ENCODE results near the gene PCIF1. TPM values are rescaled to one million over a fixed set of nuclear protein-coding genes. Genes with fewer than 3 reads are reported as not detected.
"Not testable (repeated sequence)": the region's sequence is repeated elsewhere in the genome, so short reads cannot be mapped to it uniquely, and the experiment has no call there.

Gene PCIF1
- polyA plus RNA-seq, 4 donors, result 16.1 to 30.0 (median 26.8) TPM

DNA sequence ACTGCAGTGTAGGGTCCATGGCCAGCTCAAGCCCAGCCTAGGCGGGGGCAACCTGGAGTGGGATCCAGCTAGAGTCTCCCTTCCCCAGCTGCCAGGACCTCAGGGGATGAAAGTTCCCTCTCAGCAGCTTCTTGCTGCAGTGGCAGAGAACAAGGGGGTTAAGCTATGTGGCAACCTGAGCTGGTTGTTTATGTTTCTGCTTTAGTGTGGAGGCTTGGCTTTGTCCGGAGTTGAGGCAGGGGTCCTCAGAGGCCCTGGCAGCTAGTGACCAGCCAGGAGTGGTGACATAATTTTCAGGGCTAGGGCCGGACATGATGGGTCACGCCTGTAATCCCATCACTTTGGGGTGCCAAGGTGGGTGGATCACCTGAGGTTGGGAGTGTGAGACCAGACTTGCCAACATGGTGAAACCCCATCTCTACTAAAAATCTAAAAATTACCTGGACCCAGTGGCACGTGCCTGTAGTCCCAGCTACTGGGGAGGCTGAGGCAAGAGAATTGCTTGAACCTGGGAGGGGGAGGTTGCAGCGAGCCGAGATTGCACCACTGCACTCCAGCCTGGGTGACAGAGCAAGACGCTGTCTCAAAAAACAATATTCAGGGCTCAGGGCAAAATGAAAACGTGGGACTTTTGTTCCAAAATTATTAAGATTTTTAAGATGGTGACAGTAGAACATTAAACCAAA is 8.5 kb upstream of the PCIF1 start:
- 54 to 65% (median 63%) methylated on average over 9 of the region's 9 CpGs for WGBS, 3 donors
- FAIRE-seq (no peak), DNase-seq (no peak)
- Histone ChIP-seq H3K36me3 (ENCODE audit: control insufficient read depth in 3 of 3, insufficient read depth in 2 of 3, low read depth in 1 of 3, low read length in 3 of 3) (no peaks in the 10 kb centered on the region), H3K4me3 (ENCODE audit: low read depth in 1 of 3, low read length in 3 of 3) (no peak overlapping the region), H3K27me3 (ENCODE audit: control insufficient read depth in 3 of 3, insufficient read depth in 3 of 3, low read length in 3 of 3) (no peaks in the 10 kb centered on the region), H3K4me1 (ENCODE audit: control insufficient read depth in 3 of 3, insufficient read depth in 2 of 3, low read depth in 1 of 3, low read length in 2 of 3) (peaks cover 0 to 7% (median 0%) of the 10 kb centered on the region in 3 donors), H3K27ac (ENCODE audit: low read depth in 1 of 3, low read length in 2 of 3) (no peak overlapping the region), H3K9me3 (ENCODE audit: control insufficient read depth in 2 of 2, insufficient read depth in 1 of 2, low read depth in 1 of 2, low read length in 1 of 2) (no peaks in the 10 kb centered on the region)

GRCh38 chr20:45926731-45927070 is 7.8 kb upstream of the PCIF1 start:
- 66 to 87% (median 85%) methylated on average over 2 of the region's 2 CpGs for WGBS, 3 donors
- FAIRE-seq (no peak), DNase-seq (no peak)
- H3K27ac ChIP-seq (ENCODE audit: low read depth in 1 of 3, low read length in 2 of 3), result no peak overlapping the region
- H3K4me3 ChIP-seq (ENCODE audit: low read depth in 1 of 3, low read length in 3 of 3), result no peak overlapping the region
- H3K36me3 ChIP-seq (ENCODE audit: control insufficient read depth in 3 of 3, insufficient read depth in 2 of 3, low read depth in 1 of 3, low read length in 3 of 3), result peaks cover 0 to 2% (median 0%) of the 10 kb centered on the region in 3 donors
- H3K9me3 ChIP-seq (ENCODE audit: control insufficient read depth in 2 of 2, insufficient read depth in 1 of 2, low read depth in 1 of 2, low read length in 1 of 2), result no peaks in the 10 kb centered on the region
- H3K4me1 ChIP-seq (ENCODE audit: control insufficient read depth in 3 of 3, insufficient read depth in 2 of 3, low read depth in 1 of 3, low read length in 2 of 3), result peaks cover 0 to 7% (median 0%) of the 10 kb centered on the region in 3 donors
- no peaks in the 10 kb centered on the region for H3K27me3 ChIP-seq (ENCODE audit: control insufficient read depth in 3 of 3, insufficient read depth in 3 of 3, low read length in 3 of 3)

- WGBS, 3 donors, result 50 to 77% (median 69%) methylated on average over 14 of the region's 14 CpGs
- no peak overlapping the region for H3K4me3 ChIP-seq (ENCODE audit: low read depth in 1 of 3, low read length in 3 of 3)
- no peak overlapping the region for H3K27ac ChIP-seq (ENCODE audit: low read depth in 1 of 3, low read length in 2 of 3)
- peaks cover 0 to 10% (median 0%) of the 10 kb centered on the region in 3 donors for H3K4me1 ChIP-seq (ENCODE audit: control insufficient read depth in 3 of 3, insufficient read depth in 2 of 3, low read depth in 1 of 3, low read length in 2 of 3)
- H3K36me3 ChIP-seq (ENCODE audit: control insufficient read depth in 3 of 3, insufficient read depth in 2 of 3, low read depth in 1 of 3, low read length in 3 of 3), result peaks cover 0 to 2% (median 0%) of the 10 kb centered on the region in 3 donors
- DNase-seq, result no peak
- no peak for FAIRE-seq
- H3K9me3 ChIP-seq (ENCODE audit: control insufficient read depth in 2 of 2, insufficient read depth in 1 of 2, low read depth in 1 of 2, low read length in 1 of 2), result no peaks in the 10 kb centered on the region
- H3K27me3 ChIP-seq (ENCODE audit: control insufficient read depth in 3 of 3, insufficient read depth in 3 of 3, low read length in 3 of 3), result no peaks in the 10 kb centered on the region
These were observed 7.2 kb upstream of the PCIF1 start for GRCh38 chr20:45927071-45927878.

- not testable (repeated sequence) for H3K27ac ChIP-seq (ENCODE audit: low read depth in 1 of 3, low read length in 2 of 3); H3K9me3 ChIP-seq (ENCODE audit: control insufficient read depth in 2 of 2, insufficient read depth in 1 of 2, low read depth in 1 of 2, low read length in 1 of 2); H3K27me3 ChIP-seq (ENCODE audit: control insufficient read depth in 3 of 3, insufficient read depth in 3 of 3, low read length in 3 of 3); H3K36me3 ChIP-seq (ENCODE audit: control insufficient read depth in 3 of 3, insufficient read depth in 2 of 3, low read depth in 1 of 3, low read length in 3 of 3); DNase-seq; FAIRE-seq; H3K4me3 ChIP-seq (ENCODE audit: low read depth in 1 of 3, low read length in 3 of 3)
- peaks cover 0 to 12% (median 3%) of the 10 kb centered on the region in 3 donors for H3K4me1 ChIP-seq (ENCODE audit: control insufficient read depth in 3 of 3, insufficient read depth in 2 of 3, low read depth in 1 of 3, low read length in 2 of 3)
- WGBS, 3 donors, result 92 to 93% (median 92%) methylated on average over 15 to 17 of the region's 17 CpGs
These were observed 2.8 kb upstream of the PCIF1 start for GRCh38 chr20:45931680-45932079.

DNA sequence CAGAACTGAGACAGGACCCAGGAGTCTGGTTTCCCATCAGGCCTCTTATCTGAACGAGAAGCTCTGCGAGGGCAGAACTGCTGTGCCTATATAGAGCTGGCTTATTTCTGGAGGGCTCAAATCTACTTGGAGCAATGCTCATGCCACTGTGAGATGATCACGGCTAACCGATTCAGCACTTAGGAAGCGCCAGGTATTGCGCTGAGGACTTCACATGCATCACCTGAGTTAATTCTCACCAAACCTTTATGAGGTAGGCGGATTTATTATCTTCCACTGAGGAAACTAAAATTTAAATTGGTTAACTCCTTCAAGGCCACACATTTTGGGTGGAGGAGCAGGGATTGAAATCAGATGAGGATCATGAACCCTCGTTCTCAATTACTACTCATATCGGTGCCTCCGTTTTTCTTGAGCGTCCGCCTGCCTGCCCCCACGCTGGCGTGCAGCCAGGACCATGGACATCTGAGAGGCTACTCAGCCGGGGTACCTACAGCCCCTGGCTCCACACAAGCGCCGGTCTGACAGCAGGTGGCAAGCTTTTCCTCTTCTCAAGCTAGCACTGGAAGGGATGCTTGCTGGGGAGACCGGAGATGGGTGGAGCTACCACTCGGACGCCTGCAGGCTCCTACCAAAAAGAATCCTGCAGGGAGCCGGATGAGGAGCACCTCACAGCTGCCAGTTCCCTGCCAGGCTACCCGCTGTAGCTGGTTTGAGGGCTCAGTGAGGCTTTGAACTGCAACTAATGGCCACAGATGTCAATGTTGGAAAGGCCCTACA is 1.0 kb upstream of the PCIF1 start:
- 9 to 18% (median 17%) methylated on average over 22 of the region's 22 CpGs for WGBS, 3 donors
- FAIRE-seq, result no peak

DNA sequence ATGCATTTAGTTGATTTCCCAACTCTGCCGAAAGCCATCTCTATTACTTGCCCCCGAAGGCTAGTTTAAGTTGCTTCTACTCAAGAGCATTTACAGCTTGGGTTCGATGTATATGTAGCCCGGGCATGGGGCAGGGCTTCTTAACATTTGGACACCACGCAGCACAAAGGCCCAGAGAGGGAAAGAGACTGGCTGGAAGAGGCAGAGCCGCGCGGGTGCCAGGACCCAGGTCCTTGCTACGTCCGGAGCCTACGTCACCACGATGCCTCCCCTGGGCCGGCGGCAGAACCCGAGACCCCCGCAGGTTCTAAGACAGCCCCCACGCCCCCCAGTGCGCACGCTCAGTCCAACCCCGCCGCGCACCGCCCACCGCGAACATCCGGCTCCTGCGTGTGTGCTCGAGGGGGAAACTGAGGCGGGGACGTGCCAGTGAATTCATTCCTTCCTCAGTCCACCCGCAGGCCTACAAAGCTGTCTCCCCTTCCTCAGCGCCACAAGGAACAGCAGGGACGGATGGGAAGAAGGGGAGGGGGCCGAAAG is 367 bp upstream of the PCIF1 start:
- DNase-seq, result peak in 1 of 2 donors; percentile 46

More for the DNA sequence above, 1.0 kb upstream of the PCIF1 start:
- Histone ChIP-seq H3K4me1 (ENCODE audit: control insufficient read depth in 3 of 3, insufficient read depth in 2 of 3, low read depth in 1 of 3, low read length in 2 of 3) (peaks cover 0 to 12% (median 3%) of the 10 kb centered on the region in 3 donors), H3K9me3 (ENCODE audit: control insufficient read depth in 2 of 2, insufficient read depth in 1 of 2, low read depth in 1 of 2, low read length in 1 of 2) (no peaks in the 10 kb centered on the region), H3K27ac (ENCODE audit: low read depth in 1 of 3, low read length in 2 of 3) (peak overlapping the region; percentile 99 to 100 (median 100)), H3K27me3 (ENCODE audit: control insufficient read depth in 3 of 3, insufficient read depth in 3 of 3, low read length in 3 of 3) (no peaks in the 10 kb centered on the region), H3K36me3 (ENCODE audit: control insufficient read depth in 3 of 3, insufficient read depth in 2 of 3, low read depth in 1 of 3, low read length in 3 of 3) (peaks cover 3 to 20% (median 5%) of the 10 kb centered on the region in 3 donors), H3K4me3 (ENCODE audit: low read depth in 1 of 3, low read length in 3 of 3) (peak overlapping the region; percentile 89 to 98 (median 91))
- DNase-seq, result peak; percentile 61 to 78

GRCh38 chr20:45935416-45936046 is 1.0 kb downstream of the PCIF1 start:
- Histone ChIP-seq H3K36me3 (ENCODE audit: control insufficient read depth in 3 of 3, insufficient read depth in 2 of 3, low read depth in 1 of 3, low read length in 3 of 3) (peaks cover 8 to 41% (median 16%) of the 10 kb centered on the region in 3 donors), H3K27ac (ENCODE audit: low read depth in 1 of 3, low read length in 2 of 3) (peak overlapping the region; percentile 50 to 94 (median 54)), H3K4me1 (ENCODE audit: control insufficient read depth in 3 of 3, insufficient read depth in 2 of 3, low read depth in 1 of 3, low read length in 2 of 3) (peaks cover 0 to 12% (median 3%) of the 10 kb centered on the region in 3 donors), H3K4me3 (ENCODE audit: low read depth in 1 of 3, low read length in 3 of 3) (peak overlapping the region; percentile 64 to 98 (median 67)), H3K27me3 (ENCODE audit: control insufficient read depth in 3 of 3, insufficient read depth in 3 of 3, low read length in 3 of 3) (no peaks in the 10 kb centered on the region), H3K9me3 (ENCODE audit: control insufficient read depth in 2 of 2, insufficient read depth in 1 of 2, low read depth in 1 of 2, low read length in 1 of 2) (no peaks in the 10 kb centered on the region)
- DNase-seq (no peak), FAIRE-seq (no peak)
- WGBS, 3 donors, result 8 to 13% (median 10%) methylated on average over 21 of the region's 21 CpGs

More for the DNA sequence above, 367 bp upstream of the PCIF1 start:
- H3K27me3 ChIP-seq (ENCODE audit: control insufficient read depth in 3 of 3, insufficient read depth in 3 of 3, low read length in 3 of 3), result no peaks in the 10 kb centered on the region
- peaks cover 3 to 27% (median 9%) of the 10 kb centered on the region in 3 donors for H3K36me3 ChIP-seq (ENCODE audit: control insufficient read depth in 3 of 3, insufficient read depth in 2 of 3, low read depth in 1 of 3, low read length in 3 of 3)
- H3K9me3 ChIP-seq (ENCODE audit: control insufficient read depth in 2 of 2, insufficient read depth in 1 of 2, low read depth in 1 of 2, low read length in 1 of 2), result no peaks in the 10 kb centered on the region
- H3K4me3 ChIP-seq (ENCODE audit: low read depth in 1 of 3, low read length in 3 of 3), result peak overlapping the region; percentile 89 to 98 (median 91)
- H3K27ac ChIP-seq (ENCODE audit: low read depth in 1 of 3, low read length in 2 of 3), result peak overlapping the region; percentile 99 to 100 (median 100)
- 0% methylated on average over 27 to 34 of the region's 34 CpGs for WGBS, 3 donors
- no peak for FAIRE-seq
- H3K4me1 ChIP-seq (ENCODE audit: control insufficient read depth in 3 of 3, insufficient read depth in 2 of 3, low read depth in 1 of 3, low read length in 2 of 3), result peaks cover 0 to 12% (median 3%) of the 10 kb centered on the region in 3 donors

Measured in small intestine (tissue), 7 donors.